ENCODE results near the gene KRTAP10-4. TPM values are rescaled to one million over a fixed set of nuclear protein-coding genes. Genes with fewer than 3 reads are reported as not detected.
A peak's percentile ranks its signal among the peaks of the same experiment; 100 is the strongest.

The KRTAP10-4 gene
- total RNA-seq, 4 donors from 2014 or later = not detected

- no peaks in the 10 kb centered on the region for H3K4me1 ChIP-seq
- H3K36me3 ChIP-seq = no peaks in the 10 kb centered on the region
- TF ChIP-seq POLR2A (IDR thresholded peaks at IDR 0.05) = no peak
- no peak for TF ChIP-seq CTCF (IDR thresholded peaks at IDR 0.05)
- peak; percentile 1 to 5 for DNase-seq
- intact Hi-C loops (cut with DNase I; ENCODE audit: low total_unique reads) = no loop called here
- H3K27ac ChIP-seq = no peak overlapping the region
- no peaks in the 10 kb centered on the region for H3K27me3 ChIP-seq
- H3K4me3 ChIP-seq = no peak overlapping the region
- no peaks in the 10 kb centered on the region for H3K9me3 ChIP-seq
Measured at GRCh38 chr21:44527156-44527982, 46.2 kb upstream of the KRTAP10-4 start.

- intact Hi-C loops (cut with DNase I; ENCODE audit: low total_unique reads) = no loop called here
- DNase-seq = peak; percentile 1 to 5
- H3K27me3 ChIP-seq = no peaks in the 10 kb centered on the region
Measured at GRCh38 chr21:44527983-44528633, 45.4 kb upstream of the KRTAP10-4 start.

GRCh38 chr21:44528634-44528995, 44.9 kb upstream of the KRTAP10-4 start:
- Histone ChIP-seq H3K27me3 (no peaks in the 10 kb centered on the region), H3K36me3 (no peaks in the 10 kb centered on the region), H3K4me1 (no peaks in the 10 kb centered on the region), H3K4me3 (no peak overlapping the region), H3K27ac (no peak overlapping the region), H3K9me3 (no peaks in the 10 kb centered on the region)
- no peak for TF ChIP-seq CTCF (IDR thresholded peaks at IDR 0.05)
- TF ChIP-seq POLR2A (IDR thresholded peaks at IDR 0.05) = no peak
- DNase-seq = peak in 1 of 2 donors; percentile 3
- intact Hi-C loops (cut with DNase I; ENCODE audit: low total_unique reads) = no loop called here

More at GRCh38 chr21:44527983-44528633, 45.4 kb upstream of the KRTAP10-4 start:
- no peaks in the 10 kb centered on the region for H3K36me3 ChIP-seq
- H3K4me1 ChIP-seq = no peaks in the 10 kb centered on the region
- H3K9me3 ChIP-seq = no peaks in the 10 kb centered on the region
- H3K4me3 ChIP-seq = no peak overlapping the region
- H3K27ac ChIP-seq = no peak overlapping the region
- no peak for TF ChIP-seq POLR2A (IDR thresholded peaks at IDR 0.05)
- TF ChIP-seq CTCF (IDR thresholded peaks at IDR 0.05) = no peak

GRCh38 chr21:44529011-44529421, 44.5 kb upstream of the KRTAP10-4 start:
- no peaks in the 10 kb centered on the region for H3K27me3 ChIP-seq
- no peaks in the 10 kb centered on the region for H3K36me3 ChIP-seq
- no peak overlapping the region for H3K4me3 ChIP-seq
- H3K27ac ChIP-seq = no peak overlapping the region
- H3K9me3 ChIP-seq = no peaks in the 10 kb centered on the region
- H3K4me1 ChIP-seq = no peaks in the 10 kb centered on the region
- TF ChIP-seq POLR2A (IDR thresholded peaks at IDR 0.05) = no peak
- no peak for TF ChIP-seq CTCF (IDR thresholded peaks at IDR 0.05)
- intact Hi-C loops (cut with DNase I; ENCODE audit: low total_unique reads) = no loop called here
- peak in 1 of 2 donors; percentile 1 for DNase-seq

- intact Hi-C loops (cut with DNase I; ENCODE audit: low total_unique reads) = no loop called here
- no peaks in the 10 kb centered on the region for H3K9me3 ChIP-seq
- no peaks in the 10 kb centered on the region for H3K4me1 ChIP-seq
- no peak overlapping the region for H3K4me3 ChIP-seq
- no peak for TF ChIP-seq POLR2A (IDR thresholded peaks at IDR 0.05)
- no peak overlapping the region for H3K27ac ChIP-seq
- H3K36me3 ChIP-seq = no peaks in the 10 kb centered on the region
- peak; percentile 1 to 2 for DNase-seq
- H3K27me3 ChIP-seq = no peaks in the 10 kb centered on the region
Measured at GRCh38 chr21:44529503-44530125, 43.9 kb upstream of the KRTAP10-4 start.

All from uterus (tissue), 4 donors.